Epithelial cell of umbilical artery (primary cell): ENCODE measurements around the gene AQP5. TPM values are rescaled to one million over a fixed set of nuclear protein-coding genes. Genes with fewer than 3 reads are reported as not detected.

ENCODE experiments used
- total RNA-seq: library from RNA; depleted of rRNA; stranded (reverse); fragments of >200 nt; gene quantifications from 2 replicates; pipeline ENCODE4 v1.2.3, GENCODE V29; 2014

Gene AQP5
- total RNA-seq = 0.32 and 3.2 TPM in 2 replicates

DNA sequence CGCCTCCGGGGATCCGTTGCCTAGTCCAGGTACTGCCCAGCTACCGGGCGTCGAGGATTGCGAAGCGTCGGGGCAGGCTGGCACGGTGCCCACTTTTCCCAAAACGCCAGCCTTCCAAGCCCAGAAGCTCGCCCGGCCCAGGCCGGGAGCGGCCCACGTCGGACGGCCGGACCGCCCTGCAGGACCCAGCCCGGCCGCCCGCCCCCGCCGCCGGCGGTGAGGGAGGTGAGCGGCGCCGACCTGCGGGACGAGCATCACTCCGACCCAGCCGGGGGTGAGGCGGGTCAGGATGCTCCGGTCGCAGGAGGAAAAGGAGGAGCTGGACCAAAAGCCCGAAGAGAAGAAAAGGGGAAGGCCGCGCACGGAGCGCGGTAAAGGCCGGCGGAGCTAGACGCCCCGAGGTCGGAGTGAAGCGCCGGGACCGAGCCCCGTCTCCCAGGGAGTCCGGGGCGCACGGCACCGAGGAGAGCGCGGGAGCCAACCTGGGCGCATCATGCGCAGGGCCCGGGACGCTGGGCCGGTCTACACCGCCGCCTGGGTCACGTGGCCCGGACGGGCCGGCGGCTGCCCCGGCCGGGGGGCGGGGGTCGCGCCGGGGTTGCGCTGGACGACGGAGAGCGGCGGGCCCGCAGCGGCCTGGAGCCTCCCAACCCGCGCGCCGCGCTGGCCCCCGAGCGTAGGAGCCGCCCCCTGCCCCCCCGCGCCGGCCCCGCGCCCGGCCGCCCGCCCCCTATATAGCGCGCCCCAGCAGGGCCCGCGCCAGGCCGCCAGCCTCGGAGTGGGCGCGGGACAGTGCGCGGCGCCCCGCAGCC lies at the start of gene AQP5:
Gene AQP5 (plus strand): TSS at position 762 of the 812 bp plus-strand sequence. CDS start 146 bp downstream, outside the sequence.

DNA sequence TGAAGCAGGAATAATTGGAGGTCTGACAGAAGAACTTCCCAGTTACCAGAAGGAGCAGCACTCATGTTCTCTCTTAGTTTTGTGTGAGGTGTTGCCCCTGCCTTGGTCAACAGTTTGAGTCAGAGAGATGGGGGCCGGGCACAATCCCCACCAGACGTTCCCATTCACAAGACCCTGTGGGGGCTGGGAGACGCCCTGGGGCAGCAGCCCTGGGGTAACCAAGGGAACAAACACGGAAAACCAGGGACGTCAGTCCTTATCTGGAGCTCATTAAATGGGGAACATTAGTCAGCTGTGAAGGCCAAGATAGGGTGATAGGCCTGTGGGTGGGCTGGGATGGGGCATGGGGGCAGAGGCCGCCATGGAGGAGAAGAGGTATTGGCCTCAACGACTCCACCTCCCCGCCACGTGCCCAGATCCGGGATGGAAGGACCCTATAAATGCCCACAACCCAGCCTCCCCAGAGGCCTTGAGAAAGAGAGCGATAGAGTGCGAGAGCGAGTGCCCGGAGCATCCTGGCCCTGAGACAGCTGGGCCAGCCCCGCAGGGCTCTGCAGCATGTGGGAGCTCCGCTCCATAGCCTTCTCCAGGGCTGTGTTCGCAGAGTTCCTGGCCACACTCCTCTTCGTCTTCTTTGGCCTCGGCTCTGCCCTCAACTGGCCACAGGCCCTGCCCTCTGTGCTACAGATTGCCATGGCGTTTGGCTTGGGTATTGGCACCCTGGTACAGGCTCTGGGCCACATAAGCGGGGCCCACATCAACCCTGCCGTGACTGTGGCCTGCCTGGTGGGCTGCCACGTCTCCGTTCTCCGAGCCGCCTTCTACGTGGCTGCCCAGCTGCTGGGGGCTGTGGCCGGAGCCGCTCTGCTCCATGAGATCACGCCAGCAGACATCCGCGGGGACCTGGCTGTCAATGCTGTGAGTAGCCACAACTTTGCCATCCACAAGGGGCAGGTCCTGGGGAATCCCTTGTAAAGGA lies 11.1 kb upstream of the AQP5 start, which contains the start of gene AQP2:
Gene AQP2 (plus strand): TSS at position 465 of the 979 bp plus-strand sequence. CDS start 94 bp downstream, at position 559.

DNA sequence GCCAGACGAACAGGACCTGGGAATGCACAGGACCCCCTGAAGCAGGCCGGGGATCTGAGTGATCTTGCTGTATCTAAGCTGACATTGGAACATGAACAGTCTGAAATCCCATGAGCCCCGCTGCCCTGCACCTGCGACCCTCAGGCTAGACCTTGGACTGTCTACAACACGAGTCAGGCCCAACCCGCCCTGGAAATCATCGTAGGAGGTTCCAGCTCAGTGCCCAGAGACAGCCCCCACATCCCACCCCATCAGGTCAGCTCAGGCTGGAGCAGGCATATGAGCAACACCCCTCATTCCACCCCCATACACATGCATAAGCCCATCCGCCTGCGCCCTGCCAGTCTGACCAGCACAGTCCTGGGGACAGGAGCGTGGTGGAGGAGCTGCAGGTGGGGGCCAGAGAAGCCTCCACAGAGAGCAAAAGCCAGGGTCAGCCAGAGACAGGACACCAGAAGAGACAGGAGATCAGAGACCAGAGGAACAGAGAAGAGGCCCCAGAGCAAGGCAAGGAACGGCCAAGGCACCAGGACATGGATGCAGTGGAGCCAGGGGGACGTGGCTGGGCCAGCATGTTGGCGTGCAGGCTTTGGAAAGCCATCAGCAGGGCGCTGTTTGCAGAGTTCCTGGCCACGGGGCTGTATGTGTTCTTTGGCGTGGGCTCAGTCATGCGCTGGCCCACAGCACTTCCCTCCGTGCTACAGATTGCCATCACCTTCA lies 11.1 kb downstream of the AQP5 start, which contains the start of gene AQP6:
Gene AQP6 (plus strand): TSS at position 307 of the 720 bp plus-strand sequence. CDS start 227 bp downstream, at position 534.

Other genes with a start within 250 kb of the AQP5 start
- gene TMBIM6, start 220.3 kb upstream of the AQP5 start, total RNA-seq = 284 and 430 TPM in 2 replicates
- 10.7 and 11.9 TPM in 2 replicates for gene NCKAP5L, start 133.5 kb upstream of the AQP5 start, total RNA-seq
- 2.6 and 3.2 TPM in 2 replicates for gene BCDIN3D, start 118.8 kb upstream of the AQP5 start, total RNA-seq
- under 0.01 and 0.15 TPM in 2 replicates for gene FAIM2, start 58.0 kb upstream of the AQP5 start, total RNA-seq
- gene AQP2, start 11.1 kb upstream of the AQP5 start, total RNA-seq = not detected in 2 replicates
- gene AQP6, start 11.1 kb downstream of the AQP5 start, total RNA-seq = under 0.01 TPM in 1 of 2 replicates, not detected in the other
- gene RACGAP1, start 63.6 kb downstream of the AQP5 start, total RNA-seq = 56.8 and 87.5 TPM in 2 replicates
- gene ASIC1, start 95.7 kb downstream of the AQP5 start, total RNA-seq = 0.65 and 0.76 TPM in 2 replicates
- 69.2 and 70.7 TPM in 2 replicates for gene SMARCD1, start 123.5 kb downstream of the AQP5 start, total RNA-seq
- not detected in 2 replicates for gene GPD1, start 142.1 kb downstream of the AQP5 start, total RNA-seq
- 32.4 and 48.4 TPM in 2 replicates for gene COX14, start 150.4 kb downstream of the AQP5 start, total RNA-seq
- gene CERS5, start 205.5 kb downstream of the AQP5 start, total RNA-seq = 34.3 and 34.4 TPM in 2 replicates